ENCODE data around the gene MT1E. TPM values are rescaled to one million over a fixed set of nuclear protein-coding genes. Genes with fewer than 3 reads are reported as not detected.

MT1E gene
- total RNA-seq, 2 donors from 2014 or later: 5.5 TPM; not detected in 1

DNA sequence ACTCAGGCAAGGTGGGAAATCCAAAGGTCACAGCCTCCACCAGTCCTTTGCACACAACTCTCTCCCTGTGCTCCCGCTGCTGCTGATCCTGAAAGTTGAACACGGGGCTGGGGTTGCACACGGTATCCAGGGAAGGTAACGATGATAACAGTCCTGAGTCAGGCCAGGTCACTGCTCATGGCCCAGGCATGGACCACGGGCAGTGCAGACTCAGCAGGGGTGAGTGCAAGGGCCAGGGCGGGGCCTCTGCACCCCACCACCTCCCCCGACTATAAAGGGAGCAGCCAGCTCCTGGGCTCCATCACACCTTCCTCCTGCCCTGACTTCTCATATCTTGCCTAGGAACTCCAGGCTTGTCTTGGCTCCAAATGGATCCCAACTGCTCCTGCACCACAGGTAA is 26.0 kb downstream of the MT1E start, which contains the start of gene MT1B:
Gene MT1B (plus strand): TSS at position 301 of the 400 bp plus-strand sequence. CDS start 68 bp downstream, at position 369.
- no peaks in the 10 kb centered on the region for H3K4me1 Mint-ChIP-seq
- peaks cover 89% of the 10 kb centered on the region for H3K27me3 ChIP-seq (ENCODE audit: control insufficient read depth, insufficient read depth, low read length, poor library complexity, severe bottlenecking)
- no peaks in the 10 kb centered on the region for H3K9me3 ChIP-seq (ENCODE audit: control insufficient read depth, low read length)
- no peak within 1 kb of the TSS for H3K27ac Mint-ChIP-seq
- no peaks in the 10 kb centered on the region for H3K36me3 ChIP-seq (ENCODE audit: control insufficient read depth, insufficient read depth, low read length)
- WGBS, 2 experiments (ENCODE audit: insufficient coverage in 1 of 2, insufficient read length in 1 of 2): 82 to 94% methylated on average over 3 to 7 of the region's 7 CpGs
- H3K36me3 Mint-ChIP-seq (ENCODE audit: low read depth): no peaks in the 10 kb centered on the region
- no peak within 1 kb of the TSS for H3K9ac ChIP-seq (ENCODE audit: extremely low read depth, low read length, poor library complexity, severe bottlenecking)
- no peaks in the 10 kb centered on the region for H3K4me1 ChIP-seq (ENCODE audit: control insufficient read depth, insufficient read depth, low read length)
- H3K4me3 Mint-ChIP-seq: no peak within 1 kb of the TSS
- TF ChIP-seq, protein P1, sequence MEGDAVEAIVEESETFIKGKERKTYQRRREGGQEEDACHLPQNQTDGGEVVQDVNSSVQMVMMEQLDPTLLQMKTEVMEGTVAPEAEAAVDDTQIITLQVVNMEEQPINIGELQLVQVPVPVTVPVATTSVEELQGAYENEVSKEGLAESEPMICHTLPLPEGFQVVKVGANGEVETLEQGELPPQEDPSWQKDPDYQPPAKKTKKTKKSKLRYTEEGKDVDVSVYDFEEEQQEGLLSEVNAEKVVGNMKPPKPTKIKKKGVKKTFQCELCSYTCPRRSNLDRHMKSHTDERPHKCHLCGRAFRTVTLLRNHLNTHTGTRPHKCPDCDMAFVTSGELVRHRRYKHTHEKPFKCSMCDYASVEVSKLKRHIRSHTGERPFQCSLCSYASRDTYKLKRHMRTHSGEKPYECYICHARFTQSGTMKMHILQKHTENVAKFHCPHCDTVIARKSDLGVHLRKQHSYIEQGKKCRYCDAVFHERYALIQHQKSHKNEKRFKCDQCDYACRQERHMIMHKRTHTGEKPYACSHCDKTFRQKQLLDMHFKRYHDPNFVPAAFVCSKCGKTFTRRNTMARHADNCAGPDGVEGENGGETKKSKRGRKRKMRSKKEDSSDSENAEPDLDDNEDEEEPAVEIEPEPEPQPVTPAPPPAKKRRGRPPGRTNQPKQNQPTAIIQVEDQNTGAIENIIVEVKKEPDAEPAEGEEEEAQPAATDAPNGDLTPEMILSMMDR (conservative IDR thresholded peaks at IDR 0.05): no peak
- peaks cover 85% of the 10 kb centered on the region for H3K27me3 Mint-ChIP-seq (ENCODE audit: insufficient read depth)
- no peak within 1 kb of the TSS for H3K4me3 ChIP-seq (ENCODE audit: low read length)
- H3K27ac ChIP-seq (ENCODE audit: low read depth, low read length): no peak within 1 kb of the TSS
- no peaks in the 10 kb centered on the region for H3K9me3 Mint-ChIP-seq
- DNase-seq: no peak

DNA sequence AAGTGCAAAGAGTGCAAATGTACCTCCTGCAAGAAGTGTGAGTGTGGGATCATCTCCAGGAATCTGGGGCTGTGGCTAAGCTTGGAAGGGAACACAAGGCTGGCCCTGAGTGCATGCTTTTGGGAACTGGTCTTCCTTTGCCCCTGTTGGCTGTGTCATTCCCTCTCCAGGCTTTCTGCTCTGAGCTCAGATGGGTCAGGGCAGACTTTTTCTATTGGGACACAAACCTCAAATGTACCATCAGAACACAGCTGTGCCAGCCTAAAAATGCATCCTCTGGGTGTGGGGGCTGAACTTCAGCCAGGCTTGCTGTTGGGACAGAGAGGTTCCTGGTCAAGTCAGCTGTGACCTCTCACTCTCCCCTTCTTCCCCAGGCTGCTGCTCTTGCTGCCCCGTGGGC is 27.0 kb downstream of the MT1E start:
- peaks cover 88% of the 10 kb centered on the region for H3K27me3 ChIP-seq (ENCODE audit: control insufficient read depth, insufficient read depth, low read length, poor library complexity, severe bottlenecking)
- H3K27me3 Mint-ChIP-seq (ENCODE audit: insufficient read depth): peaks cover 80% of the 10 kb centered on the region
- H3K4me1 Mint-ChIP-seq: no peaks in the 10 kb centered on the region
- H3K4me1 ChIP-seq (ENCODE audit: control insufficient read depth, insufficient read depth, low read length): no peaks in the 10 kb centered on the region
- no peak for DNase-seq
- 91% methylated on average over 1 of the region's 1 CpG; no CpG with 5 or more reads in 1 of the 2 experiments for WGBS, 2 experiments (ENCODE audit: insufficient coverage in 1 of 2, insufficient read length in 1 of 2)
- no peaks in the 10 kb centered on the region for H3K9me3 Mint-ChIP-seq
- H3K4me3 ChIP-seq (ENCODE audit: low read length): no peak overlapping the region
- H3K9ac ChIP-seq (ENCODE audit: extremely low read depth, low read length, poor library complexity, severe bottlenecking): no peak overlapping the region
- no peak overlapping the region for H3K27ac ChIP-seq (ENCODE audit: low read depth, low read length)
- TF ChIP-seq, protein P1 (conservative IDR thresholded peaks at IDR 0.05): no peak
- H3K27ac Mint-ChIP-seq: no peak overlapping the region
- no peak overlapping the region for H3K4me3 Mint-ChIP-seq
- H3K36me3 ChIP-seq (ENCODE audit: control insufficient read depth, insufficient read depth, low read length): no peaks in the 10 kb centered on the region
- H3K9me3 ChIP-seq (ENCODE audit: control insufficient read depth, low read length): no peaks in the 10 kb centered on the region
- H3K36me3 Mint-ChIP-seq (ENCODE audit: low read depth): no peaks in the 10 kb centered on the region

DNA sequence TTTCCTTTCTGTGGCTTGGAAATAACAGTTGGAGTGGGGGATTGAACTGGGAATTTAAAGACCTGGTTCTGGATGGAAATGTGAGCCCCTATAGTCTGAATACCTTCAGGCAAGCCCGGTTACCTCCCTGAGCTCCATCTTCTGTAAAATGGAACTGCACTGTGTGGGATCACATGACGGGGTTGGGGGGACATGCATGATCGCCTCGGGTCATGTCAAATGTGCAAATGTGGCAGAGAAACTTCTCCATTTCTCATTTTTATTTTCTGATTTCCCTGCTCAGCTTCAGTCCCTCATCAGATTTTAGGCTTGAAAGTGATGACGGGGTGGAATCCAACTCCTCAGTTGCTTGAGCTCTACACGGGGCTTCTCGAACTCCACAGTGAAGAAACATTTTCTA is 27.6 kb downstream of the MT1E start:
- H3K4me1 ChIP-seq (ENCODE audit: control insufficient read depth, insufficient read depth, low read length): no peaks in the 10 kb centered on the region
- no peak for DNase-seq
- WGBS, 2 experiments (ENCODE audit: insufficient coverage in 1 of 2, insufficient read length in 1 of 2): 89 to 93% methylated on average over 4 to 7 of the region's 7 CpGs
- H3K4me1 Mint-ChIP-seq: peaks cover 4% of the 10 kb centered on the region
- H3K9me3 ChIP-seq (ENCODE audit: control insufficient read depth, low read length): no peaks in the 10 kb centered on the region
- H3K27me3 Mint-ChIP-seq (ENCODE audit: insufficient read depth): peaks cover 78% of the 10 kb centered on the region
- H3K9me3 Mint-ChIP-seq: no peaks in the 10 kb centered on the region
- H3K36me3 Mint-ChIP-seq (ENCODE audit: low read depth): no peaks in the 10 kb centered on the region
- no peak overlapping the region for H3K27ac ChIP-seq (ENCODE audit: low read depth, low read length)
- no peak overlapping the region for H3K4me3 Mint-ChIP-seq
- TF ChIP-seq, protein P1 (conservative IDR thresholded peaks at IDR 0.05): no peak
- H3K9ac ChIP-seq (ENCODE audit: extremely low read depth, low read length, poor library complexity, severe bottlenecking): no peak overlapping the region
- no peak overlapping the region for H3K4me3 ChIP-seq (ENCODE audit: low read length)
- no peaks in the 10 kb centered on the region for H3K36me3 ChIP-seq (ENCODE audit: control insufficient read depth, insufficient read depth, low read length)
- peaks cover 88% of the 10 kb centered on the region for H3K27me3 ChIP-seq (ENCODE audit: control insufficient read depth, insufficient read depth, low read length, poor library complexity, severe bottlenecking)
- H3K27ac Mint-ChIP-seq: no peak overlapping the region
